ENCODE data around the gene SFN.
A peak's percentile ranks its signal among the peaks of the same experiment; 100 is the strongest.
"Not testable (repeated sequence)": the region's sequence is repeated elsewhere in the genome, so short reads cannot be mapped to it uniquely, and the experiment has no call there.

Gene SFN

GRCh38 chr1:26839779-26840178 lies 23.2 kb upstream of the SFN start:
- no peak for DNase-seq

- no peak for DNase-seq
These were observed 18.3 kb upstream of the SFN start for GRCh38 chr1:26844424-26845196.

- not testable (repeated sequence) for DNase-seq
These were observed 15.1 kb upstream of the SFN start for GRCh38 chr1:26847826-26848225.

- DNase-seq, result no peak
These were observed 14.4 kb upstream of the SFN start for GRCh38 chr1:26848499-26848898.

GRCh38 chr1:26848941-26849774 lies 13.8 kb upstream of the SFN start:
- no peak for DNase-seq

- DNase-seq, result no peak
These were observed 11.8 kb upstream of the SFN start for GRCh38 chr1:26851106-26851684.

- no peak for DNase-seq
These were observed 10.2 kb upstream of the SFN start for GRCh38 chr1:26852701-26853100.

- no peak for DNase-seq
These were observed 9.8 kb upstream of the SFN start for GRCh38 chr1:26853156-26853555.

- no peak for DNase-seq
These were observed 9.3 kb upstream of the SFN start for GRCh38 chr1:26853600-26853999.

- DNase-seq, result no peak
These were observed 8.0 kb upstream of the SFN start for GRCh38 chr1:26854906-26855305.

- DNase-seq, result no peak
These were observed 7.3 kb upstream of the SFN start for GRCh38 chr1:26855636-26856035.

GRCh38 chr1:26856181-26856580 lies 6.8 kb upstream of the SFN start:
- no peak for DNase-seq

- DNase-seq, result no peak
These were observed 6.1 kb upstream of the SFN start for GRCh38 chr1:26856604-26857469.

GRCh38 chr1:26857473-26858060 lies 5.4 kb upstream of the SFN start:
- no peak for DNase-seq

- DNase-seq, result no peak
These were observed 4.8 kb upstream of the SFN start for GRCh38 chr1:26858160-26858559.

GRCh38 chr1:26858891-26859640 lies 3.9 kb upstream of the SFN start:
- DNase-seq, result no peak

GRCh38 chr1:26861286-26861701 lies 1.7 kb upstream of the SFN start:
- DNase-seq, result no peak

GRCh38 chr1:26861889-26862378 lies 1.0 kb upstream of the SFN start:
- no peak for DNase-seq

GRCh38 chr1:26863685-26864077 lies 732 bp downstream of the SFN start:
- DNase-seq, result no peak

- peak; percentile 79 for DNase-seq
These were observed 1.9 kb downstream of the SFN start for GRCh38 chr1:26864610-26865480.

All from NCI-H1417 treated with DMSO at 0.1 percent for 48 hours (cell line).